H9 (cell line): Measurements from ENCODE around the gene CDR2. TPM values are rescaled to one million over a fixed set of nuclear protein-coding genes. Genes with fewer than 3 reads are reported as not detected.

Source experiments
- DNase-seq: peaks from one replicate; pipeline ENCODE4 v3.0.0-alpha.2; 2017
- H2AFZ ChIP-seq: one replicate; pipeline ENCODE4 v1.6.1; 2013; ENCODE audit warnings: mild to moderate bottlenecking, low read length, control low read depth, moderate library complexity
- H2AK5ac ChIP-seq: 2 replicates; pipeline ENCODE4 v1.6.1; 2013; ENCODE audit warnings: low read length, control low read depth, mixed read lengths; ENCODE audit not compliant: insufficient read length
- H2BK120ac ChIP-seq: one replicate; pipeline ENCODE4 v1.6.1; 2013; ENCODE audit warnings: low read depth, mild to moderate bottlenecking, low read length, control low read depth, inconsistent platforms; ENCODE audit not compliant: poor library complexity, severe bottlenecking
- H2BK12ac ChIP-seq: 2 replicates; pipeline ENCODE4 v1.6.1; 2013; ENCODE audit warnings: low read length, control low read depth, mixed read lengths, low read depth; ENCODE audit not compliant: insufficient read length
- H2BK15ac ChIP-seq: 2 replicates; pipeline ENCODE4 v1.6.1; 2013; ENCODE audit warnings: low read depth, low read length, control low read depth
- H2BK20ac ChIP-seq: one replicate; pipeline ENCODE4 v1.6.1; 2013; ENCODE audit warnings: low read depth, mild to moderate bottlenecking, low read length, control low read depth, inconsistent platforms; ENCODE audit not compliant: poor library complexity, severe bottlenecking
- H2BK5ac ChIP-seq: 2 replicates; pipeline ENCODE4 v1.6.1; 2013; ENCODE audit warnings: low read length, control low read depth, mixed read lengths; ENCODE audit not compliant: insufficient read length
- H3K14ac ChIP-seq: 2 replicates; pipeline ENCODE4 v1.6.1; 2013; ENCODE audit warnings: low read length, control low read depth; ENCODE audit not compliant: insufficient read depth
- H3K18ac ChIP-seq: 2 replicates; pipeline ENCODE4 v1.6.1; 2013; ENCODE audit warnings: low read depth, mild to moderate bottlenecking, mixed read lengths, low read length, control low read depth; ENCODE audit not compliant: insufficient read length
- H3K23ac ChIP-seq: 2 replicates; pipeline ENCODE4 v1.6.1; 2013; ENCODE audit warnings: low read length, control low read depth, mixed read lengths, low read depth; ENCODE audit not compliant: insufficient read length
- H3K23me2 ChIP-seq: 2 replicates; pipeline ENCODE4 v1.6.1; 2013; ENCODE audit warnings: low read depth, mild to moderate bottlenecking, mixed read lengths, low read length, control low read depth; ENCODE audit not compliant: insufficient read length, poor library complexity, severe bottlenecking
- H3K27ac ChIP-seq: 2 replicates; pipeline ENCODE4 v1.5.1; 2013; ENCODE audit warnings: low read length, control low read depth, mixed read lengths, low read depth; ENCODE audit not compliant: insufficient read length
- H3K27me3 ChIP-seq: 2 replicates; pipeline ENCODE4 v1.6.1; 2013; ENCODE audit warnings: low read length, control low read depth, inconsistent platforms; ENCODE audit not compliant: insufficient read depth
- H3K4ac ChIP-seq: 2 replicates; pipeline ENCODE4 v1.6.1; 2013; ENCODE audit warnings: low read depth, mild to moderate bottlenecking, control low read depth, inconsistent platforms, low read length, moderate library complexity
- H3K4me1 ChIP-seq: 2 replicates; pipeline ENCODE4 v1.6.1; 2013; ENCODE audit warnings: low read length, control low read depth, inconsistent platforms; ENCODE audit not compliant: insufficient read depth
- H3K4me2 ChIP-seq: 2 replicates; pipeline ENCODE4 v1.6.1; 2013; ENCODE audit warnings: low read length, control low read depth, mixed read lengths; ENCODE audit not compliant: insufficient read length, insufficient read depth
- H3K56ac ChIP-seq: 2 replicates; pipeline ENCODE4 v1.6.1; 2013; ENCODE audit warnings: low read depth, mild to moderate bottlenecking, mixed read lengths, low read length, control low read depth; ENCODE audit not compliant: insufficient read length
- H3K79me1 ChIP-seq: 2 replicates; pipeline ENCODE4 v1.6.1; 2013; ENCODE audit warnings: low read depth, mild to moderate bottlenecking, moderate library complexity, low read length, control low read depth, inconsistent platforms; ENCODE audit not compliant: insufficient read depth, poor library complexity, severe bottlenecking
- H3K79me2 ChIP-seq: 2 replicates; pipeline ENCODE4 v1.6.1; 2013; ENCODE audit warnings: low read length, control low read depth, inconsistent platforms; ENCODE audit not compliant: insufficient read depth
- H3K9ac ChIP-seq: 2 replicates; pipeline ENCODE4 v1.6.1; 2013; ENCODE audit warnings: low read length, control low read depth, mixed read lengths; ENCODE audit not compliant: insufficient read length; ENCODE audit errors: extremely low read depth
- H3K9me3 ChIP-seq: one replicate; pipeline ENCODE4 v1.6.1; 2013; ENCODE audit warnings: low read depth, low read length, inconsistent platforms; ENCODE audit not compliant: control insufficient read depth
- H3T11ph ChIP-seq: one replicate; pipeline ENCODE4 v1.6.1; 2013; ENCODE audit warnings: mild to moderate bottlenecking, low read length, control low read depth, inconsistent platforms
- H4K20me1 ChIP-seq: one replicate; pipeline ENCODE4 v1.6.1; 2013; ENCODE audit not compliant: control insufficient read depth, insufficient read length, insufficient read depth
- H4K5ac ChIP-seq: 2 replicates; pipeline ENCODE4 v1.6.1; 2013; ENCODE audit warnings: low read depth, mild to moderate bottlenecking, mixed read lengths, low read length, control low read depth; ENCODE audit not compliant: insufficient read length
- H4K8ac ChIP-seq: replicated peaks from 2 replicates; pipeline ENCODE4 v1.6.1; 2013; ENCODE audit warnings: low read length, control low read depth, mixed read lengths, low read depth; ENCODE audit not compliant: insufficient read length
- H4K91ac ChIP-seq: 2 replicates; pipeline ENCODE4 v1.6.1; 2013; ENCODE audit warnings: low read depth, mild to moderate bottlenecking, moderate library complexity, mixed read lengths, low read length, control low read depth; ENCODE audit not compliant: insufficient read length
- H3K27ac Mint-ChIP-seq, 3 experiments: 2 replicates in 2 of 3; 3 replicates in 1 of 3; pipeline ENCODE4 v1.8.0; 2020 to 2021; ENCODE audit warnings: mixed read lengths in 3 of 3, mild to moderate bottlenecking in 1 of 3, moderate library complexity in 1 of 3
- H3K27me3 Mint-ChIP-seq: 2 replicates; pipeline ENCODE4 v1.8.0; 2021; ENCODE audit warnings: low read depth, mild to moderate bottlenecking, moderate library complexity, mixed read lengths
- H3K36me3 Mint-ChIP-seq, 3 experiments: 2 replicates in 2 of 3; 3 replicates in 1 of 3; pipeline ENCODE4 v1.8.0; 2020 to 2021; ENCODE audit warnings: low read depth in 3 of 3, mixed read lengths in 3 of 3; ENCODE audit not compliant: insufficient read depth in 1 of 3
- H3K4me1 Mint-ChIP-seq, 2 experiments: 2 replicates each; pipeline ENCODE4 v1.8.0; 2020; ENCODE audit warnings: mixed read lengths in 2 of 2
- H3K4me3 Mint-ChIP-seq, 2 experiments: 2 replicates in 1 of 2; 3 replicates in 1 of 2; pipeline ENCODE4 v1.8.0; 2020 to 2021; ENCODE audit warnings: mild to moderate bottlenecking in 2 of 2, mixed read lengths in 2 of 2, moderate library complexity in 1 of 2
- H3K9me3 Mint-ChIP-seq, 2 experiments: 2 replicates in 1 of 2; 3 replicates in 1 of 2; pipeline ENCODE4 v1.8.0; 2020; ENCODE audit warnings: mild to moderate bottlenecking in 2 of 2, mixed read lengths in 2 of 2, moderate library complexity in 1 of 2
- total RNA-seq: library from RNA; stranded (reverse); gene quantifications from 2 replicates; pipeline ENCODE4 v1.2.1, GENCODE V29; 2021
- TF ChIP-seq, protein P1 (sequence below): fragments of 200-600 bp; sonication (generic); conservative IDR thresholded peaks from 3 replicates; pipeline ENCODE4 v1.8.0; 2021; ENCODE audit warnings: antibody characterized with exemption, mild to moderate bottlenecking

Gene CDR2
- total RNA-seq, 1 experiment from 2014 or later, result 33.4 TPM

DNA sequence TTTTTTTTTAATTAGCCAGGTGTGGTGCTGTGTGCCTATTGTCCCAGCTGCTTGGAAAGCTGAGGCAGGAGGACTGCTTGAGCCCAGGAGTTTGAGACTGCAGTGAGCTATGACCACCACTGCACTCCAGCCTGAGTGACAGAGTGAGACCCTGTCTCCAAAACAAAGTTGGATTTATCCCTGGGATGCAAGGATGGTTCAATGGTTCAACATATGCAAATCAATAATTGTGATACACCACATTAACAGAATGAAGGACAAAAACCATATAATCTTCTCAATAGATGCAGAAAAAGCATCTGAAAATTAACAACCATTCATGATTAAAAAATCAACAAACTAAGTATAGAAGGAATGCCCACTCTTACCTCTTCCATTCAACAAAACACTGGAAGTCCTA lies 33.5 kb downstream of the CDR2 start:
- TF ChIP-seq, protein P1, sequence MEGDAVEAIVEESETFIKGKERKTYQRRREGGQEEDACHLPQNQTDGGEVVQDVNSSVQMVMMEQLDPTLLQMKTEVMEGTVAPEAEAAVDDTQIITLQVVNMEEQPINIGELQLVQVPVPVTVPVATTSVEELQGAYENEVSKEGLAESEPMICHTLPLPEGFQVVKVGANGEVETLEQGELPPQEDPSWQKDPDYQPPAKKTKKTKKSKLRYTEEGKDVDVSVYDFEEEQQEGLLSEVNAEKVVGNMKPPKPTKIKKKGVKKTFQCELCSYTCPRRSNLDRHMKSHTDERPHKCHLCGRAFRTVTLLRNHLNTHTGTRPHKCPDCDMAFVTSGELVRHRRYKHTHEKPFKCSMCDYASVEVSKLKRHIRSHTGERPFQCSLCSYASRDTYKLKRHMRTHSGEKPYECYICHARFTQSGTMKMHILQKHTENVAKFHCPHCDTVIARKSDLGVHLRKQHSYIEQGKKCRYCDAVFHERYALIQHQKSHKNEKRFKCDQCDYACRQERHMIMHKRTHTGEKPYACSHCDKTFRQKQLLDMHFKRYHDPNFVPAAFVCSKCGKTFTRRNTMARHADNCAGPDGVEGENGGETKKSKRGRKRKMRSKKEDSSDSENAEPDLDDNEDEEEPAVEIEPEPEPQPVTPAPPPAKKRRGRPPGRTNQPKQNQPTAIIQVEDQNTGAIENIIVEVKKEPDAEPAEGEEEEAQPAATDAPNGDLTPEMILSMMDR, result no peak
- no peak overlapping the region for H4K91ac ChIP-seq
- no peaks in the 10 kb centered on the region for H3K9me3 ChIP-seq
- H3K14ac ChIP-seq, result no peak overlapping the region
- no peak overlapping the region for H4K8ac ChIP-seq
- no peak overlapping the region for H2BK120ac ChIP-seq
- no peak overlapping the region for H3K56ac ChIP-seq
- H2BK20ac ChIP-seq, result no peak overlapping the region
- peaks cover 27 to 29% of the 10 kb centered on the region in 2 experiments for H3K9me3 Mint-ChIP-seq
- no peak overlapping the region for H2AFZ ChIP-seq
- H3T11ph ChIP-seq, result no peak overlapping the region
- H2BK12ac ChIP-seq, result no peak overlapping the region
- H3K36me3 Mint-ChIP-seq, result peaks cover 16 to 48% (median 41%) of the 10 kb centered on the region in 3 experiments
- H3K79me2 ChIP-seq, result no peaks in the 10 kb centered on the region
- H3K27ac Mint-ChIP-seq, result no peak overlapping the region
- no peak overlapping the region for H4K5ac ChIP-seq
- no peaks in the 10 kb centered on the region for H3K79me1 ChIP-seq
- no peak overlapping the region for H2BK15ac ChIP-seq
- H3K4me1 Mint-ChIP-seq, result no peaks in the 10 kb centered on the region
- no peaks in the 10 kb centered on the region for H3K27me3 Mint-ChIP-seq
- H3K9ac ChIP-seq, result no peak overlapping the region
- H2AK5ac ChIP-seq, result no peak overlapping the region
- H3K23ac ChIP-seq, result no peak overlapping the region
- no peak overlapping the region for H3K4me2 ChIP-seq
- H3K18ac ChIP-seq, result no peak overlapping the region
- H3K4ac ChIP-seq, result no peak overlapping the region
- no peak overlapping the region for H2BK5ac ChIP-seq
- H3K27me3 ChIP-seq, result no peaks in the 10 kb centered on the region
- DNase-seq, result no peak
- no peaks in the 10 kb centered on the region for H3K4me1 ChIP-seq
- H3K4me3 Mint-ChIP-seq, result no peak overlapping the region
- no peaks in the 10 kb centered on the region for H3K23me2 ChIP-seq
- no peak overlapping the region for H3K27ac ChIP-seq
- H4K20me1 ChIP-seq, result no peaks in the 10 kb centered on the region
